H9 (cell line): ENCODE results near the gene GALT. TPM values are rescaled to one million over a fixed set of nuclear protein-coding genes. Genes with fewer than 3 reads are reported as not detected.

Experiments
- DNase-seq: peaks from one replicate; pipeline ENCODE4 v3.0.0-alpha.2; 2017
- H2AFZ ChIP-seq: one replicate; pipeline ENCODE4 v1.6.1; 2013; ENCODE audit warnings: mild to moderate bottlenecking, low read length, control low read depth, moderate library complexity
- H2AK5ac ChIP-seq: 2 replicates; pipeline ENCODE4 v1.6.1; 2013; ENCODE audit warnings: low read length, control low read depth, mixed read lengths; ENCODE audit not compliant: insufficient read length
- H2BK120ac ChIP-seq: one replicate; pipeline ENCODE4 v1.6.1; 2013; ENCODE audit warnings: low read depth, mild to moderate bottlenecking, low read length, control low read depth, inconsistent platforms; ENCODE audit not compliant: poor library complexity, severe bottlenecking
- H2BK12ac ChIP-seq: 2 replicates; pipeline ENCODE4 v1.6.1; 2013; ENCODE audit warnings: low read length, control low read depth, mixed read lengths, low read depth; ENCODE audit not compliant: insufficient read length
- H2BK15ac ChIP-seq: 2 replicates; pipeline ENCODE4 v1.6.1; 2013; ENCODE audit warnings: low read depth, low read length, control low read depth
- H2BK20ac ChIP-seq: one replicate; pipeline ENCODE4 v1.6.1; 2013; ENCODE audit warnings: low read depth, mild to moderate bottlenecking, low read length, control low read depth, inconsistent platforms; ENCODE audit not compliant: poor library complexity, severe bottlenecking
- H2BK5ac ChIP-seq: 2 replicates; pipeline ENCODE4 v1.6.1; 2013; ENCODE audit warnings: low read length, control low read depth, mixed read lengths; ENCODE audit not compliant: insufficient read length
- H3K14ac ChIP-seq: 2 replicates; pipeline ENCODE4 v1.6.1; 2013; ENCODE audit warnings: low read length, control low read depth; ENCODE audit not compliant: insufficient read depth
- H3K18ac ChIP-seq: 2 replicates; pipeline ENCODE4 v1.6.1; 2013; ENCODE audit warnings: low read depth, mild to moderate bottlenecking, mixed read lengths, low read length, control low read depth; ENCODE audit not compliant: insufficient read length
- H3K23ac ChIP-seq: 2 replicates; pipeline ENCODE4 v1.6.1; 2013; ENCODE audit warnings: low read length, control low read depth, mixed read lengths, low read depth; ENCODE audit not compliant: insufficient read length
- H3K23me2 ChIP-seq: 2 replicates; pipeline ENCODE4 v1.6.1; 2013; ENCODE audit warnings: low read depth, mild to moderate bottlenecking, mixed read lengths, low read length, control low read depth; ENCODE audit not compliant: insufficient read length, poor library complexity, severe bottlenecking
- H3K27ac ChIP-seq: 2 replicates; pipeline ENCODE4 v1.5.1; 2013; ENCODE audit warnings: low read length, control low read depth, mixed read lengths, low read depth; ENCODE audit not compliant: insufficient read length
- H3K27me3 ChIP-seq: 2 replicates; pipeline ENCODE4 v1.6.1; 2013; ENCODE audit warnings: low read length, control low read depth, inconsistent platforms; ENCODE audit not compliant: insufficient read depth
- H3K4ac ChIP-seq: 2 replicates; pipeline ENCODE4 v1.6.1; 2013; ENCODE audit warnings: low read depth, mild to moderate bottlenecking, control low read depth, inconsistent platforms, low read length, moderate library complexity
- H3K4me1 ChIP-seq: 2 replicates; pipeline ENCODE4 v1.6.1; 2013; ENCODE audit warnings: low read length, control low read depth, inconsistent platforms; ENCODE audit not compliant: insufficient read depth
- H3K4me2 ChIP-seq: 2 replicates; pipeline ENCODE4 v1.6.1; 2013; ENCODE audit warnings: low read length, control low read depth, mixed read lengths; ENCODE audit not compliant: insufficient read length, insufficient read depth
- H3K56ac ChIP-seq: 2 replicates; pipeline ENCODE4 v1.6.1; 2013; ENCODE audit warnings: low read depth, mild to moderate bottlenecking, mixed read lengths, low read length, control low read depth; ENCODE audit not compliant: insufficient read length
- H3K79me1 ChIP-seq: 2 replicates; pipeline ENCODE4 v1.6.1; 2013; ENCODE audit warnings: low read depth, mild to moderate bottlenecking, moderate library complexity, low read length, control low read depth, inconsistent platforms; ENCODE audit not compliant: insufficient read depth, poor library complexity, severe bottlenecking
- H3K79me2 ChIP-seq: 2 replicates; pipeline ENCODE4 v1.6.1; 2013; ENCODE audit warnings: low read length, control low read depth, inconsistent platforms; ENCODE audit not compliant: insufficient read depth
- H3K9ac ChIP-seq: 2 replicates; pipeline ENCODE4 v1.6.1; 2013; ENCODE audit warnings: low read length, control low read depth, mixed read lengths; ENCODE audit not compliant: insufficient read length; ENCODE audit errors: extremely low read depth
- H3K9me3 ChIP-seq: one replicate; pipeline ENCODE4 v1.6.1; 2013; ENCODE audit warnings: low read depth, low read length, inconsistent platforms; ENCODE audit not compliant: control insufficient read depth
- H3T11ph ChIP-seq: one replicate; pipeline ENCODE4 v1.6.1; 2013; ENCODE audit warnings: mild to moderate bottlenecking, low read length, control low read depth, inconsistent platforms
- H4K20me1 ChIP-seq: one replicate; pipeline ENCODE4 v1.6.1; 2013; ENCODE audit not compliant: control insufficient read depth, insufficient read length, insufficient read depth
- H4K5ac ChIP-seq: 2 replicates; pipeline ENCODE4 v1.6.1; 2013; ENCODE audit warnings: low read depth, mild to moderate bottlenecking, mixed read lengths, low read length, control low read depth; ENCODE audit not compliant: insufficient read length
- H4K8ac ChIP-seq: replicated peaks from 2 replicates; pipeline ENCODE4 v1.6.1; 2013; ENCODE audit warnings: low read length, control low read depth, mixed read lengths, low read depth; ENCODE audit not compliant: insufficient read length
- H4K91ac ChIP-seq: 2 replicates; pipeline ENCODE4 v1.6.1; 2013; ENCODE audit warnings: low read depth, mild to moderate bottlenecking, moderate library complexity, mixed read lengths, low read length, control low read depth; ENCODE audit not compliant: insufficient read length
- H3K27ac Mint-ChIP-seq, 3 experiments: 2 replicates in 2 of 3; 3 replicates in 1 of 3; pipeline ENCODE4 v1.8.0; 2020 to 2021; ENCODE audit warnings: mixed read lengths in 3 of 3, mild to moderate bottlenecking in 1 of 3, moderate library complexity in 1 of 3
- H3K27me3 Mint-ChIP-seq: 2 replicates; pipeline ENCODE4 v1.8.0; 2021; ENCODE audit warnings: low read depth, mild to moderate bottlenecking, moderate library complexity, mixed read lengths
- H3K36me3 Mint-ChIP-seq, 3 experiments: 2 replicates in 2 of 3; 3 replicates in 1 of 3; pipeline ENCODE4 v1.8.0; 2020 to 2021; ENCODE audit warnings: low read depth in 3 of 3, mixed read lengths in 3 of 3; ENCODE audit not compliant: insufficient read depth in 1 of 3
- H3K4me1 Mint-ChIP-seq, 2 experiments: 2 replicates each; pipeline ENCODE4 v1.8.0; 2020; ENCODE audit warnings: mixed read lengths in 2 of 2
- H3K4me3 Mint-ChIP-seq, 2 experiments: 2 replicates in 1 of 2; 3 replicates in 1 of 2; pipeline ENCODE4 v1.8.0; 2020 to 2021; ENCODE audit warnings: mild to moderate bottlenecking in 2 of 2, mixed read lengths in 2 of 2, moderate library complexity in 1 of 2
- H3K9me3 Mint-ChIP-seq, 2 experiments: 2 replicates in 1 of 2; 3 replicates in 1 of 2; pipeline ENCODE4 v1.8.0; 2020; ENCODE audit warnings: mild to moderate bottlenecking in 2 of 2, mixed read lengths in 2 of 2, moderate library complexity in 1 of 2
- CTCF ChIP-seq: fragments of 200-600 bp; sonication (generic); conservative IDR thresholded peaks from 3 replicates; pipeline ENCODE4 v1.8.0; 2021; ENCODE audit warnings: antibody characterized with exemption, mild to moderate bottlenecking
- WGBS: extraction: QIAGEN DNeasy Blood & Tissue Kit; methylation state at CpG from one replicate; pipeline ENCODE4 v1.1.7; 2013; ENCODE audit warnings: missing lambda C conversion rate, low lambda C conversion rate, mixed read lengths; ENCODE audit not compliant: insufficient read length; ENCODE audit errors: extremely low coverage; 5-methylcytosine and 5-hydroxymethylcytosine counted together
- total RNA-seq: library from RNA; stranded (reverse); gene quantifications from 2 replicates; pipeline ENCODE4 v1.2.1, GENCODE V29; 2021

GALT gene
- total RNA-seq, 1 experiment from 2014 or later: 41.5 TPM

DNA sequence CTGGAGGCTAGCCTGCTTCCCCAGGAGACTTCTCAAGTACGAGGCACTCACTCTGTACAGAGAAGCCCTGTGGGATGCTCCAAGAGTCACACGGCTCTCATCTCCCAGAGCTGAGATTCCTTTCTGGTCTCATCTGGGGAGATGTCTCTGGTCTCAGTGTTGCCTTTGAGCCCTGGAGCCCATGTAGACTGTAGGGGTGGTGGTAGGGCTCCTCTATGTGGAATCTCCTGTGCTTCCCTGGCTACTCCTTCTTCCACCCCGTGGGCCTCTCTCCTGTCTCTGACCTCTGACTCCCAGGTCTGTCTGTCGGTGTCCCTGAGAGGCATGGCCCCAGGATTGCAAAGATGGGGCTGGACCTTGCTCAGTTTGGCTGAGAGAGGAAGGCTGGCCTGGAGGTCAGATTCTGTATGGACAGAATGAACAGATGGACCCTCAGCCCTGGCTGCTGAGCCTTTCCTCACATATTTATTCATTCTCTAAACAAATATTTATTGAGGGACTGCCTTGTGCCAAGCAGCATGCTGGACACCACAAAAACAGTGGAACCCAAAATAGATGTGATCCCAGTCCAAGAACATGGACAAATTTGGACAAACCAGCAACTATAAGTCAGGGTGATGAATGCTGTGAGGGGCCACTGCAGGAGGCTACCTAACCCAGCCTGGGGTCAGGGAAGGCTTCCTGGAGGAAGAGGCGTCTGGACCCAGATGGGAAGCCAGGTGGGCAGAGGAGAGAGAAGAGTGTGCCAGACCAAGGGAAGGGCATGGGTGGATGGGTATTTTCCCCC is 42.0 kb downstream of the GALT start:
- H4K20me1 ChIP-seq: no peaks in the 10 kb centered on the region
- H2BK120ac ChIP-seq: no peak overlapping the region
- peaks cover 13 to 17% of the 10 kb centered on the region in 2 experiments for H3K4me1 Mint-ChIP-seq
- H2BK15ac ChIP-seq: no peak overlapping the region
- H3K9ac ChIP-seq: no peak overlapping the region
- no peaks in the 10 kb centered on the region for H3K79me2 ChIP-seq
- H4K91ac ChIP-seq: no peak overlapping the region
- no peaks in the 10 kb centered on the region for H3K36me3 Mint-ChIP-seq
- TF ChIP-seq CTCF: no peak
- no peak overlapping the region for H3K56ac ChIP-seq
- no peak overlapping the region for H3K14ac ChIP-seq
- no peaks in the 10 kb centered on the region for H3K9me3 ChIP-seq
- H4K5ac ChIP-seq: no peak overlapping the region
- H3K23ac ChIP-seq: no peak overlapping the region
- peak overlapping the region in 2 of 3 experiments; percentile 53 to 67; a peak in 1 of 7 replicates for H3K27ac Mint-ChIP-seq
- no peak overlapping the region for H4K8ac ChIP-seq
- no peak overlapping the region for H3K18ac ChIP-seq
- no peaks in the 10 kb centered on the region for H3K9me3 Mint-ChIP-seq
- no peak overlapping the region for H3T11ph ChIP-seq
- H3K4me3 Mint-ChIP-seq: no peak overlapping the region
- peaks cover 8% of the 10 kb centered on the region; the same call in 1 of the 2 replicates for H3K4me1 ChIP-seq
- no peaks in the 10 kb centered on the region; the same call in none of the 2 replicates for H3K27me3 Mint-ChIP-seq
- H3K27me3 ChIP-seq: no peaks in the 10 kb centered on the region
- no peak overlapping the region for H2AFZ ChIP-seq
- H3K4me2 ChIP-seq: no peak overlapping the region
- H3K23me2 ChIP-seq: no peaks in the 10 kb centered on the region
- no peak for DNase-seq
- H2BK20ac ChIP-seq: no peak overlapping the region
- H2BK12ac ChIP-seq: no peak overlapping the region
- no peak overlapping the region for H2BK5ac ChIP-seq
- no peak overlapping the region for H2AK5ac ChIP-seq
- no CpG with 5 or more reads among the region's 5 CpGs for WGBS
- H3K79me1 ChIP-seq: no peaks in the 10 kb centered on the region
- no peak overlapping the region for H3K27ac ChIP-seq
- no peak overlapping the region for H3K4ac ChIP-seq
